HEK293T (cell line): Measurements from ENCODE around the gene COL4A4.

Source experiments
- CTCF ChIA-PET: fragments of 350-600 bp; formaldehyde crosslinking; extraction: SDS; loops from one replicate; lab custom pipeline; 2021; ENCODE audit warnings: antibody characterized with exemption, inconsistent platforms; lab: Yijun Ruan, JAX
- POLR2A ChIA-PET: fragments of 350-600 bp; formaldehyde crosslinking; extraction: SDS; loops from one replicate; lab custom pipeline; 2020; ENCODE audit warnings: antibody characterized with exemption, inconsistent platforms; lab: Yijun Ruan, JAX
- DNase-seq: peaks from one replicate; pipeline ENCODE4 v3.0.0; 2012; ENCODE audit warnings: mixed read lengths; ENCODE audit errors: extremely low spot score
- ARNT ChIP-seq: fragments of 450-650 bp; IDR thresholded peaks from 2 replicates; pipeline ENCODE4 v1.6.1; 2017; ENCODE audit warnings: mild to moderate bottlenecking
- BHLHE40 ChIP-seq: fragments of 450-650 bp; IDR thresholded peaks from 2 replicates; pipeline ENCODE4 v1.6.1; 2016; ENCODE audit warnings: mild to moderate bottlenecking, moderate library complexity, borderline replicate concordance
- CTBP1 ChIP-seq: fragments of 450-650 bp; IDR thresholded peaks from 2 replicates; pipeline ENCODE4 v1.6.1; 2016; ENCODE audit warnings: borderline replicate concordance
- ELF4 ChIP-seq: fragments of 450-650 bp; IDR thresholded peaks from 2 replicates; pipeline ENCODE4 v1.6.1; 2017; ENCODE audit warnings: antibody characterized with exemption
- FOXA1 ChIP-seq: fragments of 450-650 bp; IDR thresholded peaks from 2 replicates; pipeline ENCODE4 v1.6.1; 2016; ENCODE audit warnings: mild to moderate bottlenecking
- FOXK2 ChIP-seq: fragments of 450-650 bp; IDR thresholded peaks from 2 replicates; pipeline ENCODE4 v1.6.1; 2016; ENCODE audit warnings: mild to moderate bottlenecking
- FOXM1 ChIP-seq: fragments of 450-650 bp; IDR thresholded peaks from 2 replicates; pipeline ENCODE4 v1.6.1; 2017; ENCODE audit warnings: mild to moderate bottlenecking, borderline replicate concordance
- HDGF ChIP-seq: fragments of 450-650 bp; IDR thresholded peaks from 2 replicates; pipeline ENCODE4 v1.6.1; 2017; ENCODE audit warnings: antibody characterized with exemption, borderline replicate concordance
- L3MBTL2 ChIP-seq: fragments of 450-650 bp; conservative IDR thresholded peaks from 2 replicates; pipeline ENCODE4 v1.6.1; 2016; ENCODE audit warnings: mild to moderate bottlenecking
- LEF1 ChIP-seq: fragments of 450-650 bp; IDR thresholded peaks from 2 replicates; pipeline ENCODE4 v1.6.1; 2017; ENCODE audit warnings: mild to moderate bottlenecking, borderline replicate concordance
- NFRKB ChIP-seq: fragments of 450-650 bp; IDR thresholded peaks from 2 replicates; pipeline ENCODE4 v1.6.1; 2016; ENCODE audit warnings: mild to moderate bottlenecking, moderate library complexity
- PKNOX1 ChIP-seq: fragments of 450-650 bp; IDR thresholded peaks from 2 replicates; pipeline ENCODE4 v1.6.1; 2016
- SP1 ChIP-seq: fragments of 450-650 bp; IDR thresholded peaks from 2 replicates; pipeline ENCODE4 v1.6.1; 2017
- SUZ12 ChIP-seq: fragments of 450-650 bp; IDR thresholded peaks from 2 replicates; pipeline ENCODE4 v1.6.1; 2016; ENCODE audit warnings: mild to moderate bottlenecking
- TARDBP ChIP-seq: fragments of 450-650 bp; IDR thresholded peaks from 2 replicates; pipeline ENCODE4 v1.6.1; 2016
- ZNF384 ChIP-seq: fragments of 450-650 bp; IDR thresholded peaks from 2 replicates; pipeline ENCODE4 v1.6.1; 2016

COL4A4 gene

DNA sequence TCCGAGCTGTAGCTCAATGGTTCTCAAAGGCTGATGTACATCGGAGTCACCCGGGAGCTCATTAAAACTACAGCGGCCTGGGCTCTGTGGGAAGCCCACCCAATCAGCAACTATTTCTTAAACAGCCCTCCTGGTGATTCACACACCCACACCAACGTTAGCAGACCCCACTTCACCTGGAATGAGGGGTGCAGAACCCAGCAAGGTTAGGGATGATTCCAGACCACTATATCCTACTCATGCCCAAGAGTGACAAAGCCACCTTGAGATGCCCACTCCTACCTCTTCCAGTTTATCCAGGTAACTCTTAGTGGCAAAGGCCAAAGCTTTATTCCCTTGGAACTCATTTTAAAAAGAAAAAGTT lies 178.4 kb downstream of the COL4A4 start:
- no peak for DNase-seq
- CTCF ChIA-PET = no interaction called here

GRCh38 chr2:226984750-226985582 lies 179.0 kb downstream of the COL4A4 start:
- peak; percentile 38 for DNase-seq
- ChIA-PET CTCF (interaction anchor here (0.5 kb wide), 1 partner anchor 158 kb away, joined by 3 read pairs; no protein-coding TSS in a partner anchor), POLR2A (no interaction called here)
- TF ChIP-seq LEF1 (no peak), TARDBP (no peak), HDGF (no peak), L3MBTL2 (no peak), PKNOX1 (no peak), FOXM1 (no peak), SUZ12 (no peak), SP1 (no peak), ARNT (no peak), BHLHE40 (no peak), NFRKB (no peak), ELF4 (no peak), ZNF384 (no peak), CTBP1 (no peak), FOXA1 (no peak), FOXK2 (no peak)

More for the DNA sequence above, 178.4 kb downstream of the COL4A4 start:
- no peak for TF ChIP-seq LEF1
- TF ChIP-seq ELF4 = no peak
- no peak for TF ChIP-seq FOXK2
- TF ChIP-seq FOXM1 = no peak
- TF ChIP-seq SUZ12 = no peak
- TF ChIP-seq L3MBTL2 = no peak
- TF ChIP-seq BHLHE40 = no peak
- TF ChIP-seq PKNOX1 = no peak
- TF ChIP-seq TARDBP = no peak
- POLR2A ChIA-PET = no interaction called here

GRCh38 chr2:226983895-226984749 lies 179.9 kb downstream of the COL4A4 start:
- TF ChIP-seq NFRKB (no peak), FOXK2 (no peak), ELF4 (no peak), ZNF384 (no peak), SP1 (no peak), SUZ12 (no peak), PKNOX1 (no peak), HDGF (no peak), FOXM1 (no peak), TARDBP (no peak), FOXA1 (no peak), ARNT (no peak), BHLHE40 (no peak)
- ChIA-PET POLR2A (no interaction called here), CTCF (no interaction called here)
- no peak for DNase-seq

DNA sequence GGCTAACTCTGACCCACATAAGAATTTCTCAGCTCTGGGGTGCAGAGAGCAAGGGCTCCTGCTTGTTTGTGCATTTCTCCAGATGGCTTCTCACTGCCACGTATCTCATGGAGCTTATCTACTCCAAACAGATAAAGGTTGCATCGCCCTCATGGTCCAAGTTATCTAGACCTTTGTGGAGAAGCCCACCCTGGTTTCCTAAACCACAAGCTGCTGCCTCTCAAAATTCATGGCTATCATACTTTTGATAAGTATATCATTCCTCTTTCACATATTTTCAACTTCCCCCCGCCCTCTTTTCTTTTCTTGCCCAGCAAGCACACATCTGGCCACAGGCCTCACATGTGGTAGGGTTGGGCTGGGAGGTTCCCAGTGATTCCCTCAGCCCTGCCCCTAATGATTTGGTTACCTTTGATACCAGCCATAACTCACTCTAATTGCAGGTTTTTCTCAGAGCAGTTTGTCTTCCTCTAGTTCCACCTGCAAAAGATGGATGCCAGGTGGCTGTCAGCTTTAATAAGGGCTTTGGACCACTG lies 182.1 kb downstream of the COL4A4 start:
- ChIA-PET POLR2A (no interaction called here), CTCF (no interaction called here)
- DNase-seq = no peak

GRCh38 chr2:226979004-226979403 lies 185.0 kb downstream of the COL4A4 start:
- POLR2A ChIA-PET = no interaction called here
- TF ChIP-seq ZNF384 (no peak), L3MBTL2 (no peak)
- CTCF ChIA-PET = no interaction called here
- no peak for DNase-seq

More for the DNA sequence above, 182.1 kb downstream of the COL4A4 start:
- TF ChIP-seq SUZ12 (no peak), HDGF (no peak), LEF1 (no peak), FOXA1 (no peak), ZNF384 (no peak), NFRKB (no peak), BHLHE40 (no peak), SP1 (no peak), ARNT (no peak), FOXK2 (no peak), L3MBTL2 (no peak)
